Activated CD8-positive, alpha-beta memory T cell treated with anti-CD3 and anti-CD28 coated beads for 48 hours (primary cell): ENCODE results near the gene STX3.

Experiments
- DNase-seq, 3 experiments: peaks; one replicate each; pipeline ENCODE4 v3.0.0-alpha.2; 2020; ENCODE audit warnings: low read depth in 2 of 3, low spot score in 2 of 3

STX3 gene

GRCh38 chr11:59754859-59755700 is at the start of gene STX3:
Gene STX3 (plus strand): TSS chr11:59755376. CDS start chr11:59755606, 230 bp downstream.
- DNase-seq = peak in 2 of 3 experiments; percentile 35 to 40

- no peak for DNase-seq
These were observed 48.5 kb upstream of the STX3 start for GRCh38 chr11:59706518-59707285.

- no peak for DNase-seq
These were observed 47.8 kb upstream of the STX3 start for GRCh38 chr11:59707371-59707770.

GRCh38 chr11:59708537-59708936 is 46.6 kb upstream of the STX3 start:
- DNase-seq = no peak

- no peak for DNase-seq
These were observed 44.9 kb upstream of the STX3 start for GRCh38 chr11:59710136-59710847.

- no peak for DNase-seq
These were observed 41.4 kb upstream of the STX3 start, which contains the start of gene OR10V1 for GRCh38 chr11:59713745-59714144. Gene OR10V1 (minus strand): TSS chr11:59713845. CDS start chr11:59713845, 0 bp downstream.

GRCh38 chr11:59716051-59716450 is 39.1 kb upstream of the STX3 start:
- no peak for DNase-seq

GRCh38 chr11:59719556-59719955 is 35.6 kb upstream of the STX3 start:
- DNase-seq = no peak

- DNase-seq = no peak
These were observed 31.1 kb upstream of the STX3 start for GRCh38 chr11:59724066-59724465.

- DNase-seq = no peak
These were observed 27.8 kb upstream of the STX3 start for GRCh38 chr11:59727426-59727825.

GRCh38 chr11:59728154-59728553 is 27.0 kb upstream of the STX3 start:
- no peak for DNase-seq

GRCh38 chr11:59728913-59729312 is 26.3 kb upstream of the STX3 start:
- DNase-seq = peak in 1 of 3 experiments; percentile 0

GRCh38 chr11:59729834-59730233 is 25.3 kb upstream of the STX3 start:
- DNase-seq = no peak

GRCh38 chr11:59730896-59731565 is 24.1 kb upstream of the STX3 start:
- DNase-seq = no peak

- no peak for DNase-seq
These were observed 9.1 kb upstream of the STX3 start for GRCh38 chr11:59746111-59746510.

- peak; percentile 46 to 82 (median 75) for DNase-seq
These were observed 1.3 kb upstream of the STX3 start for GRCh38 chr11:59753650-59754493.

- DNase-seq = peak in 2 of 3 experiments; percentile 4 to 15
These were observed 700 bp upstream of the STX3 start for GRCh38 chr11:59754494-59754858.

- no peak for DNase-seq
These were observed 753 bp downstream of the STX3 start for GRCh38 chr11:59755701-59756557.

- no peak for DNase-seq
These were observed 1.3 kb downstream of the STX3 start for GRCh38 chr11:59756558-59756840.
